Cardiac fibroblast (primary cell): ENCODE results near the gene B4GALT3.

Experiments used
- DNase-seq, 2 donors: peaks; one replicate each; pipeline versions ENCODE4 v3.0.0 to v3.0.0-alpha.2; 2010; ENCODE audit warnings: low read depth in 2 of 2
- H3K4me3 ChIP-seq, 2 donors: replicated peaks in 1 of 2; 1 replicate in 1 of 2; 2 replicates in 1 of 2; pipeline ENCODE4 v1.5.1; 2011; ENCODE audit warnings: low read depth in 2 of 2, low read length in 2 of 2, mild to moderate bottlenecking in 2 of 2, moderate library complexity in 1 of 2
- CTCF ChIP-seq: IDR thresholded peaks from one replicate; pipeline ENCODE4 v1.5.1; 2011; ENCODE audit warnings: low read depth, mild to moderate bottlenecking, low read length, inconsistent platforms

Gene B4GALT3

GRCh38 chr1:161162806-161163205, 14.5 kb downstream of the B4GALT3 start:
- no peak for DNase-seq
- no peak overlapping the region for H3K4me3 ChIP-seq
- no peak for TF ChIP-seq CTCF

- TF ChIP-seq CTCF, result no peak
- H3K4me3 ChIP-seq, result no peak overlapping the region
- no peak for DNase-seq
Measured at GRCh38 chr1:161162052-161162451, 15.3 kb downstream of the B4GALT3 start.

- DNase-seq, result no peak
- no peak for TF ChIP-seq CTCF
- H3K4me3 ChIP-seq, result no peak overlapping the region
Measured at GRCh38 chr1:161161652-161162051, 15.7 kb downstream of the B4GALT3 start.

- H3K4me3 ChIP-seq, result no peak overlapping the region
- no peak for TF ChIP-seq CTCF
- DNase-seq, result no peak
Measured at GRCh38 chr1:161160671-161161145, 16.6 kb downstream of the B4GALT3 start.

- H3K4me3 ChIP-seq, result peak overlapping the region; percentile 91 to 97
- DNase-seq, result no peak
- TF ChIP-seq CTCF, result no peak
Measured at GRCh38 chr1:161159913-161160243, 17.4 kb downstream of the B4GALT3 start.

- H3K4me3 ChIP-seq, result peak within 1 kb of the TSS; percentile 91 to 97
- peak; percentile 91 to 92 for DNase-seq
- peak; percentile 67 for TF ChIP-seq CTCF
Measured at GRCh38 chr1:161159087-161159912, 18.0 kb downstream of the B4GALT3 start, which contains the start of gene USP21. Gene USP21, plus strand, starts transcription at chr1:161159500. Its CDS starts 1,141 bp downstream, at chr1:161160641.
